SIG-M5 treated with dmso at 0.1 percent for 504 hours (cell line): ENCODE data around the gene SYNPO2.

ENCODE experiments used
- DNase-seq: peaks from one replicate; lab custom pipeline; 2025; ENCODE audit not compliant: unreplicated experiment; lab: John Stamatoyannopoulos, UW

Gene SYNPO2

GRCh38 chr4:118927974-118928373, 39.3 kb downstream of the SYNPO2 start:
- no peak for DNase-seq

DNA sequence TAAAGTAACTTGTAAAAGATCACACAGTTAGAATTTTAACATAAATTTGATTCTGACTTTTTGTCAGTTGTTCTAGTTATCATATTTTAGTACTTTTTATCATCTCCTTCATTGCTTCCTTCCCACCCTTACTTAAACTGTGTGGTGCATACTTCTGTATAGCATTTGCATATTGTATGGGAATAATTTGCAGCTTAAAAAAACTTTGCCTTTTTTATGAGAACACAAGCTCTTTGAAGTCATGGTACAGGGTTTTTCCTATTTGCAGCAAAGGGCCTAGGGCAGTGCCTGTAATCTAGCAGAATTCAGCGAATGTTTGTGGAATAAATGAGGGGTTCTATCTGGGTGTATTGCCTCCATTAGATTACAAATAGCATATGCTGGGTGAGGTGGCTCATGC, 41.6 kb downstream of the SYNPO2 start:
- no peak for DNase-seq

GRCh38 chr4:118931786-118932185, 43.1 kb downstream of the SYNPO2 start:
- DNase-seq: no peak

DNA sequence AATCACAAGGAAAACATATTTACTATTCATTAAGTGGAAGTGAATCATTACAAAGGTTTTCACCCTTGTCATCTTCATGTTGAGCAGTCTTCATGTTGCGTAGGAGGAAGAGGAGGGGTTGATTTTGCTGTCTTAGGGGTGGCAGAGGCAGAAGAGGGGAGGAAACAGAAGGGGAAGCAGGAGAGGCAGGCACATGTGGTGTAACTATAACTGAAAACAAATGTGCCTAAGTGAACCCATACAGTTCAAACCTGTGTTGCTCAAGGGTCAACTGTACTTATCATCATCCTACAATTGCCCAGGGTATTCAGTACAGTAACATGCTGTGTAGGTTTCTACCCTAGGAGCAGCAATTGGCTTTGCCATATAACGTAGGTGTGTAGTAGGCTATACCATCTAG, 47.2 kb downstream of the SYNPO2 start:
- peak; percentile 93 for DNase-seq

GRCh38 chr4:118936406-118936805, 47.8 kb downstream of the SYNPO2 start:
- DNase-seq: no peak

DNA sequence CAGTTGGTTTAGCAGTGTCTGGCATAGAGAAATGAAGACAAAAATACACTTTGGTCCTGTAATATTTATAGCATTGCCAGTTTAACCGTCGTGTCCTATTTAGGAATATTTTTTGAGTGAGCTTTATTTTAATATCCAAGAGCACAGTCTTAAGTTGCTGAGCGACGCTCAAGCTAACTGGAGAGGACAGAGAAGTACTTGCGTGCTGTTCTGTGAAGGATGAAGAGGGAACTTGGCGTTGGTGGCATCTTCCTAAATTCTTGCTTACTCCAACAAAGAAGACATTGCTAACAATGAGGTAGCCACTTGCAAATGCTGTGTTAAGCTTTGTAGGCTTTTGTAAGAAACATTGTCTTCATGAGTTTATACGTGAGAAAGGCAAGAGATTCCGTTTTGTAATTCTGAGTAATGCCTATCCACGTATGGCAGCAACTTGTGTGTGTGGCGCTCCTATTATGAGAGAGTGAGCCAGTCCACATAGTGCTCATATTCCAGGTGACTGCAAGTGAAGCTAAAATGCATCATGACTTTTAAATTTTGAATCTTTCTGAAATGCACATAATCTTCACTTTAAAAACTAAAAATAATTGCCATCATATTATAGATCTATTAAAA, 50.6 kb downstream of the SYNPO2 start:
- peak; percentile 67 for DNase-seq

DNA sequence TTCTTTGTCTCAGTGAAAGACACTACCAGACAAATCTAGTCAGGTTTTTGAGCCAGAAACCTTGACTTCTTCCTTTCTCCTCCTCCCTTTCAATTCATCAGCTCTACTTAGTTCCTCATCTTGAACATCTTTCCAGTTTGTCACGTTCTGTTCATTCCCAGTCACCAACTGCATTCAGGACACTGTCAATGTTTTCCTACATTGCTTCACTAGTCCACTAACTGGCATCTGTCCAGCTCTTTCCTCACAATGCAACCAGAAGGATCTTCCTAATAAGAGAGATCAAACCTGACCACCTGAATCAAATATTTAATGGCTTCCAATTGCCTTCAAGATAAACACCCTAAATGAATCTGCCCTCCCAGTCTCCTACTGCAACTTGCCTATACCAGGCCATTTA, 52.5 kb downstream of the SYNPO2 start:
- peak; percentile 62 for DNase-seq

DNA sequence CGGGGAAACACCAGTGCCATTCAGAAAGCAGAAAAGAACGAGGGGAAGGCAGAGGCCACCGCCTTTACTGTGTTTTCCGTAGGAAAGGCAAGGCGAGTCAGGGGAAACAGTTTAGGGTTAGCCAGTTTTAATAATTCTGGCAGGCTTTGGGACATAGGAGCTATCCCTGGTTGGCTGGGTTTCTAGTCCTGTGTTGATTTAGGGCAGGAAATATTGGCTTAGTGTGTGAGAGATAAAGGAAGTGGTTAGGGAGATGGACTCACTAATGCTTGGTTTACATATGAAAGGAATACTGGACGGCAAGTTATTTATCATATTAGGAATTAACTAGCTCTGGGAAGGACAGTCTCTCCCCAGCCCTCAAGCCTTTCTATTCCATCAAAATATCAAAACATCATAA, 53.1 kb downstream of the SYNPO2 start:
- peak; percentile 70 for DNase-seq

DNA sequence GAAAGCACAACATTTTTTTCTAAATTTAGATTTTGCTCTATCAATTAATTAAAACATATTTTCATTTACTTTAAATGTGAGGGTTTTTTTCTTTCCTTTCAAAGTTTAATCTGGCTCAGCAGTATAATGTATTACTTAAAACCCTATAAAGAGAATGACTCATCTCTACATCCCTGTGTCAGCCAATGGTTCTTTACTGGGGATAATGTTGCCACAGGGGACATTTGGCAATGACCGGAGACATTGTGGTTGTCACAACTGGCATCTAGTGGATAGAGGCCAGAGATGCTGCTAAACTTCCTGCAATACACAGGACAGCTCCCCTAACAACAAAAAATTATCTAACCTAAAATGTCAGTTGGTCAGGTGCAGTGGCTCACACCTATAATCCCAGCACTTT, 53.8 kb downstream of the SYNPO2 start:
- DNase-seq: peak; percentile 96

GRCh38 chr4:118947095-118947494, 58.4 kb downstream of the SYNPO2 start:
- no peak for DNase-seq

DNA sequence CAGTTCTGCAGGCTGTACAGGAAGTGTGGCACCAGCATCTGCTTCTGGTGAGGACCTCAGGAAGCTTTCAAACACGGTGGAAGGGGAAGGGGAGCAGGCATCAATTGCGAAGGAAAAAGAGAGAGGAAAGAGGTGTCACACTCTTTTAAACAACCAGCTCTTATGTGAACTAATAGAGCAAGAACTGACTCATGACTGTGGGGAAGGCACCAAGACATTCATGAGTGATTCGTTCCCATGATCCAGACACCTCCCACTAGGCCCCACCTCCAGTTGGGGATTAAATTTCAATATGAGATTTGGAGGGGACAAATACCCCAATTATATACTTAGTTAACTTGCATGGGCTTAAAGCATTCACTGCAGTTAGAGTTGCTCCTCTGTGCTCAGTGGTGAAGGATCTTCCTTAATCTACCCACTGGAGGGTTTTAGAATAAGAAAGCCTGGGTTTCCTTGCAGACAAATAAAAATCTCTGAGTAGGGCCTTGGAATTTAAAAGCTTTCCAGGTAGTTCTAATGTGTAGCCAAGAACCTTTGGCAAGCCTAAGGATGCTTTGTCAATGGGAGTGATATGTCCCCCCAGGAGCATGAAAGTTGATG, 60.0 kb downstream of the SYNPO2 start:
- DNase-seq: no peak

GRCh38 chr4:118950224-118950623, 61.6 kb downstream of the SYNPO2 start:
- DNase-seq: peak; percentile 26

- DNase-seq: peak; percentile 10
Observed at GRCh38 chr4:118950929-118951570, 62.4 kb downstream of the SYNPO2 start.

DNA sequence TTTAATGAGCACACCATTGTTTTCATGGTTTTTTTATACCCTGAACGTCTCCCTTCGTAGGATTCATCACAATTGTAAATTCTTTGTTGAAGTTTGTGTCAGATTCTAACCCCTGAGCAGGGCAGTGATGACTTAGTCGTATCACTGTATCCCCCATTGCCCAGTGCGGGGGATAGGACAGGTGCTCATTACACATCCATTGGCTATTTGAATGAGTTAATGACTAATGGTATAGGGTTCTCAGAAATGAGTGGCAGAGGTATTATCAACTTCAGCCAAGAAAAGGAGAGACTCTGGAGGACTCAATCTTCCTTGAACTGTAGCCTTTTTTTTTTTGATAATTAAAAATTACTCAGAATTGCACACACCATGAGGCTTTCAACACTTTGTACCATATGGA, 64.6 kb downstream of the SYNPO2 start:
- no peak for DNase-seq

DNA sequence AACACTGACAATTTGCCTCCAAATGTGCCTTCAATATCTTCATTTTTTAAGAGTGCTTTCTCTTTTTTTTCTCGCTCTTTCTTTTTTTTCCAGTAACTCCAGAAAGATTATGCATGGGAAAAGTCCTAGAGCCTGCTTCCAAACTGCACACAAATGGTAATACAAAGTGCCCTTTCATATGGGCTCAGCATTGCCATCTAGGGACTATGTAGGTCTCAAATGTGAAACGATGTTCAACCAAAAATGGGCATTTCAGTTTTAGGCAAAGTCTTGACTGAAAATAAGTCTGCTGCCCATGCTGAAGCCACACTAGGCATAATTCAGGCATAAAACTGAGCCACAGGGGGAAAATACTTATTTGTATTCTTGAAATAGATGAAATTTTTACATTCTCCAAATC, 65.6 kb downstream of the SYNPO2 start:
- DNase-seq: peak; percentile 31

DNA sequence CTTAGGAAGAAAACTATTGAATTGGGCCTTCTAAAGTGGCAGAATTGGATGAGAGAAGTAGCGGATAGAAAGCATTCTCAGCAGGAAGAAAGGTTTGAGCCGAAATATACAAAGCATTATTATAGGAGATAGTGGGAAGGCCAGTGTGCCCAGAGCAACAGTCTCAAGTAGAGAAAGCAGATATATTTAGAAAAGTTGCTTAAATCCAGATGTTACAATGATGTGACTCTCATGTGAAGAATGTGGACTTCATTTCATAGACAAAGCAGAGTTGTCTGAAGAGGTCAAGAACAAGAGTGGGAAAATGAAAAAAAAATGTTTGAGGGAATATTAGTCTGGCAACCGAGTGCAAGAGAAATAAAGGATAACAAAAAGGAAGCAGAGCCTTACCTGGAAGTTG, 66.9 kb downstream of the SYNPO2 start:
- DNase-seq: no peak

DNA sequence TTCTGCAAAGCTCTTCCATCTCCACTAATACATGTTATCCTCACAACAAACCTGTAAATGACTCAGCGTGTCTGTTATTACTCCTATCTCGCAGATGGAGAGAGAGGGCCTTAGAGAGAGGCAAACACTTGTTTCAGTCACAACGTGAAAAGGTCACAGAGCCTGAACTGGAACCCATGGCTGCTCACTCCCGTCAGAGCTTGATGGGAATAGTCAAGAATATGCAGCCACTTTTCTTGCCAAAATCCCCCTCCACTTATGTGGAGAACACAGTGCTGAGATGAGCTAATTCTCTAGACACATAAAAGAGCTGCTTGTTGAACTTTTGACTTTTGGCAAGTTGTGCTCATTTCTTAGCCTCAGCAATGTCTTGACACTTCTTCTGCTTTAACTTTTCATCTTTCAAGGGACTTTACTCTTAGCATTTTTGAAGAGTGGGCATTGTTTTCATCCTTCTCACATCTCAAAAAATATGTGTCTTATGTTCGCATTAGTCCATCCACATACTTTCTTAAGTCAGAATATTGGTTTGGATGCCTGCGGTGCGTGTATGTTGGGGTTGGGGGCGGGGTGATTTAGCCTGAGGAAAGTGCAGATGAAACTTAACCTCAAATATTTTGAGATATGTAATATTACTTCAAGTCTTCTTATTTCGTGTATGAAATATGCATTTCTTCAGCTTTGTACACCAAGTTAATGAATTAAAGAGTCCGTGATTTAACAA, 69.2 kb downstream of the SYNPO2 start:
- DNase-seq: no peak

GRCh38 chr4:118962540-118962939, 73.9 kb downstream of the SYNPO2 start:
- DNase-seq: no peak

- DNase-seq: peak; percentile 23
Observed at GRCh38 chr4:118964891-118965411, 76.3 kb downstream of the SYNPO2 start.

- DNase-seq: no peak
Observed at GRCh38 chr4:118967393-118967792, 78.7 kb downstream of the SYNPO2 start.

DNA sequence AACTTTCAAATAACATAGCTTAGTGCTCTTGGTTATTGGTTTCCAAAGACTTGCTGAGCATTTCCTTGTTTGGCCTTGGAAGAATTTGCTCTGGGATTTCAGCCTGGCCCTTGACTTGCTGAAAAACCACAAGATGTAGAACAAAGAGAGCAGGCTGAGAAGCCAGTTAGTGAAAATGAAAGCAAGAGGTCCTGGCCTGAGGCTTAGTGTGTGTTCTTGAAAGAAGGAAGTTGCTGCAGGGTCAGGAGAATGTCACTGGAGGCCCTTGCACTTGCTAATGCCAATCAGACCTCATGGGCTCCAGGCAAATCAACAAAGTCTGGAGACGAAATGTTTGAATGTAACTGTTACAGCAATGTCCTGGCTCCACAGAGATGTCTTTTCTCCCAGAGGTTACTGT, 79.4 kb downstream of the SYNPO2 start:
- DNase-seq: peak; percentile 95

GRCh38 chr4:118968813-118969212, 80.2 kb downstream of the SYNPO2 start:
- no peak for DNase-seq
